GM12801 (cell line): ENCODE data around the gene SLC25A14.

Experiments used
- CTCF ChIP-seq: IDR thresholded peaks from one replicate; pipeline ENCODE4 v1.5.1; 2011; ENCODE audit warnings: control low read depth; ENCODE audit not compliant: insufficient read length; ENCODE audit errors: extremely low read depth

Gene SLC25A14

GRCh38 chrX:130386408-130386808, 46.7 kb downstream of the SLC25A14 start:
- no peak for TF ChIP-seq CTCF

GRCh38 chrX:130393451-130394074, 53.8 kb downstream of the SLC25A14 start:
- no peak for TF ChIP-seq CTCF

- TF ChIP-seq CTCF: no peak
Measured at GRCh38 chrX:130395341-130395740, 55.6 kb downstream of the SLC25A14 start.

DNA sequence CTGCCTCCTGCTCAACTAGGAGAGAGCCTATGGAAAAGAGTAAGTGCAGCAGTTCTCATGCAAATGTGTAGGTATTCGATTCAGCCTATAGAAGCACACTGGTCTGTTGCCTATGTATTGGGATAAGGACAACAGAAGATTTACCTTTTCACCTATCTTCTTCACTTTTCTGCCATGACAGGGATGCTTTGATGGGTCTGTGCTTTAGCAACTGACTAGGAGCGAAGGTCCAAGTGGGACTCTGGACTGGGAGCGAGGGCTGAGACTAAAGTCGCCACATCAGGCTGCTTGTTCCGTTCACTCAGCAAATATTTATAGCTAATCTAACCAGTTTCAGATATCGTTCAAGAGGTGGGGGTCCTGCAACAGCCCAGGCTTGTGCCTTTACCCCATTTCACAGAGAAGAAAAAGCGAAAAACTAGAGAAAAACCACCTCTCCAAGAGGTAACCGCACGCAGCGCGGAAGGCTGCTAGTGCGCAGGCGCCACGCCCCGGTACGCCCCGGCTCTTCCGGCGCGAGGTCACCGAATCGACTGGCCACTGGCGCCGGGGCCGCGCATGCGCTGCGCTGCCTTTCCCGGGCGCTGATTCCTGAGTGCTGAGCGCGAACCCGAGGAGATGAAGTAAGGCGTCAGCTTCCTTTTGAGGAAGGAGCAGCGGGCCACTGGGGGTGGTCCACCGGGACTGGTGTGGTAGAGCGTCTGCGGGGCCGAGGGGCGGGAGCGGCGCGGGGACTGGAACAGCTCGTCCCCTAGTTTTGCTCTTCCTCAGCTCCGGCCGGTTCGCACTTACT, 61.9 kb downstream of the SLC25A14 start, which contains the start of gene RBMX2:
RBMX2 (plus strand) TSS at position 573 of the 793 bp plus-strand sequence; CDS start at position 619, 46 bp downstream.
- no peak for TF ChIP-seq CTCF

DNA sequence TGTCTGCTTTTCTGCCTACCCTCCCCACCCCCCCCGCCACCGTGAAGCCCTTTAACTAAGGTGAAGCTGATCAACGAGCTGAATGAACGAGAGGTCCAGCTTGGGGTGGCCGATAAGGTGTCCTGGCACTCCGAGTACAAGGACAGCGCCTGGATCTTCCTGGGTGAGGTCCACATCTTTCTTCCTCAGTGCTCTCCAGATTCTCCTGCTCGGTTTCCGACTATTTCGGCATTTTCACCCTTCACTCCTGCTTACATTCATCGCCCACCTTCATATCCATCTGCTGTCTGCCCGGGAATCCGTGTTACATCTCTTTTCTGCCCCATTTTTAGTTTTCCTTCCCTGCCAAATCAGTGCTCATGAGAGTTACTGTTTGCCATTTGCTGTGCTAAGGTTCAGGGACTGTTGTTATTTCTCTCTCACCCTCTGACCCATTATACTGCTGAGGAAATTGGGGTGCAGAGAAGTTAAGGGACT, 62.5 kb downstream of the SLC25A14 start:
- TF ChIP-seq CTCF: no peak

DNA sequence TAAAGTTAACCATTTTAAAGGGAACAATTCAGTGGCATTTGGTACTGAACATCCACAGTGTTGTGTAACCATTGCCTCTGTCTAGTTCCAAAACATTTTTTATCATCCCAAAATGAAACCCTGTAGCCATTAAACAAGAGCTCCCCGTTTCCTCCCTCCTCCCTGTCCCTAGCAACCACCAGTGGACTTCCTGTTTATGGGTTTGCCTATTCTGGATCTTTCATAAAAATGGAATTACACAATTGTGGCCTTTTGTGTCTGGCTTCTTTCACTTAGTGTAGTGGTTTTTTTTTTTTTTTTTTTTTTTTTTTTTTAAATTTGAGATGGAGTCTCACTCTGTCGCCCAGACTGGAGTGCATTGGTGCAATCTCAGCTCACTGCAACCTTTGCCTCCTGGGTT, 73.7 kb downstream of the SLC25A14 start:
- TF ChIP-seq CTCF: no peak

- TF ChIP-seq CTCF: no peak
Measured at GRCh38 chrX:130414800-130415199, 75.1 kb downstream of the SLC25A14 start.
